ENCODE results near the gene PRSS48.
A peak's percentile ranks its signal among the peaks of the same experiment; 100 is the strongest.

The PRSS48 gene

GRCh38 chr4:151236036-151236435 lies 40.9 kb upstream of the PRSS48 start:
- H3K4me3 ChIP-seq (replicated peaks; ENCODE audit: low read depth, low read length), result no peak overlapping the region
- no peak for DNase-seq (ENCODE audit: low read depth)
- TF ChIP-seq CTCF (IDR thresholded peaks at IDR 0.05; ENCODE audit: low read length, missing control alignments), result no peak

- no peak for TF ChIP-seq CTCF (IDR thresholded peaks at IDR 0.05; ENCODE audit: low read length, missing control alignments)
- no peak overlapping the region for H3K4me3 ChIP-seq (replicated peaks; ENCODE audit: low read depth, low read length)
- DNase-seq (ENCODE audit: low read depth), result peak; percentile 44
Measured at GRCh38 chr4:151238477-151238876, 38.5 kb upstream of the PRSS48 start.

GRCh38 chr4:151239608-151240007 lies 37.4 kb upstream of the PRSS48 start:
- no peak for DNase-seq (ENCODE audit: low read depth)
- TF ChIP-seq CTCF (IDR thresholded peaks at IDR 0.05; ENCODE audit: low read length, missing control alignments), result no peak
- no peak overlapping the region for H3K4me3 ChIP-seq (replicated peaks; ENCODE audit: low read depth, low read length)

- no peak overlapping the region for H3K4me3 ChIP-seq (replicated peaks; ENCODE audit: low read depth, low read length)
- DNase-seq (ENCODE audit: low read depth), result no peak
- no peak for TF ChIP-seq CTCF (IDR thresholded peaks at IDR 0.05; ENCODE audit: low read length, missing control alignments)
Measured at GRCh38 chr4:151242305-151242704, 34.7 kb upstream of the PRSS48 start.

- no peak for DNase-seq (ENCODE audit: low read depth)
- no peak for TF ChIP-seq CTCF (IDR thresholded peaks at IDR 0.05; ENCODE audit: low read length, missing control alignments)
- no peak overlapping the region for H3K4me3 ChIP-seq (replicated peaks; ENCODE audit: low read depth, low read length)
Measured at GRCh38 chr4:151246742-151247141, 30.2 kb upstream of the PRSS48 start.

GRCh38 chr4:151247395-151247794 lies 29.6 kb upstream of the PRSS48 start:
- no peak for TF ChIP-seq CTCF (IDR thresholded peaks at IDR 0.05; ENCODE audit: low read length, missing control alignments)
- no peak overlapping the region for H3K4me3 ChIP-seq (replicated peaks; ENCODE audit: low read depth, low read length)
- no peak for DNase-seq (ENCODE audit: low read depth)

GRCh38 chr4:151248519-151248918 lies 28.4 kb upstream of the PRSS48 start:
- H3K4me3 ChIP-seq (replicated peaks; ENCODE audit: low read depth, low read length), result no peak overlapping the region

More at GRCh38 chr4:151248519-151248918, 28.4 kb upstream of the PRSS48 start:
- no peak for DNase-seq (ENCODE audit: low read depth)
- no peak for TF ChIP-seq CTCF (IDR thresholded peaks at IDR 0.05; ENCODE audit: low read length, missing control alignments)
